Osteoblast (primary cell): ENCODE measurements around the gene FAT1. TPM values are rescaled to one million over a fixed set of nuclear protein-coding genes. Genes with fewer than 3 reads are reported as not detected.

Source experiments
- DNase-seq: peaks from one replicate; pipeline ENCODE4 v3.0.0; 2011; ENCODE audit warnings: low spot score, mixed read lengths; ENCODE audit not compliant: insufficient read length; ENCODE audit errors: missing footprints
- H2AFZ ChIP-seq: 2 replicates; pipeline ENCODE4 v1.6.0; 2011; ENCODE audit warnings: mild to moderate bottlenecking, low read length
- H3K27ac ChIP-seq: 2 replicates; pipeline ENCODE4 v1.5.1; 2011; ENCODE audit warnings: mild to moderate bottlenecking, low read depth, low read length, moderate library complexity
- H3K27me3 ChIP-seq: 2 replicates; pipeline ENCODE4 v1.6.0; 2012; ENCODE audit warnings: mild to moderate bottlenecking, control low read depth, inconsistent platforms, low read length, moderate library complexity; ENCODE audit not compliant: insufficient read depth
- H3K36me3 ChIP-seq: 2 replicates; pipeline ENCODE4 v1.5.1; 2011; ENCODE audit warnings: mild to moderate bottlenecking, low read length, control low read depth, moderate library complexity; ENCODE audit not compliant: insufficient read depth
- H3K4me1 ChIP-seq: 2 replicates; pipeline ENCODE4 v1.5.1; 2011; ENCODE audit warnings: mild to moderate bottlenecking, low read length, control low read depth, moderate library complexity; ENCODE audit not compliant: insufficient read depth
- H3K4me2 ChIP-seq: 2 replicates; pipeline ENCODE4 v1.6.0; 2011; ENCODE audit warnings: mild to moderate bottlenecking, low read length; ENCODE audit not compliant: insufficient read depth
- H3K4me3 ChIP-seq: fragments of 200-600 bp; sonication (generic); 3 replicates; pipeline ENCODE4 v1.5.1; 2012; ENCODE audit warnings: mild to moderate bottlenecking, low read length, inconsistent platforms; ENCODE audit not compliant: insufficient read depth
- H3K79me2 ChIP-seq: 2 replicates; pipeline ENCODE4 v1.6.0; 2012; ENCODE audit warnings: mild to moderate bottlenecking, low read length, control low read depth, inconsistent platforms; ENCODE audit not compliant: insufficient read depth
- H3K9me3 ChIP-seq: 2 replicates; pipeline ENCODE4 v1.5.1; 2011; ENCODE audit warnings: low read depth, low read length, control low read depth
- H4K20me1 ChIP-seq: 2 replicates; pipeline ENCODE4 v1.6.0; 2012; ENCODE audit warnings: mild to moderate bottlenecking, low read length, control low read depth; ENCODE audit not compliant: insufficient read depth
- total RNA-seq: library from RNA; depleted of rRNA; stranded (reverse); fragments of >200 nt; gene quantifications from 2 replicates; pipeline ENCODE4 v1.2.3, GENCODE V29; 2012
- TF ChIP-seq, protein P1 (sequence below): IDR thresholded peaks from 2 replicates; pipeline ENCODE4 v1.5.1; 2011; ENCODE audit warnings: mild to moderate bottlenecking, low read depth, low read length, moderate library complexity; ENCODE audit errors: extremely low read depth

FAT1 gene
- total RNA-seq, 1 donor, result 522 TPM

GRCh38 chr4:186557486-186557885, 166.2 kb downstream of the FAT1 start:
- no peak overlapping the region for H2AFZ ChIP-seq
- no peaks in the 10 kb centered on the region for H3K9me3 ChIP-seq
- no peak for DNase-seq
- no peaks in the 10 kb centered on the region for H3K36me3 ChIP-seq
- TF ChIP-seq, protein P1, sequence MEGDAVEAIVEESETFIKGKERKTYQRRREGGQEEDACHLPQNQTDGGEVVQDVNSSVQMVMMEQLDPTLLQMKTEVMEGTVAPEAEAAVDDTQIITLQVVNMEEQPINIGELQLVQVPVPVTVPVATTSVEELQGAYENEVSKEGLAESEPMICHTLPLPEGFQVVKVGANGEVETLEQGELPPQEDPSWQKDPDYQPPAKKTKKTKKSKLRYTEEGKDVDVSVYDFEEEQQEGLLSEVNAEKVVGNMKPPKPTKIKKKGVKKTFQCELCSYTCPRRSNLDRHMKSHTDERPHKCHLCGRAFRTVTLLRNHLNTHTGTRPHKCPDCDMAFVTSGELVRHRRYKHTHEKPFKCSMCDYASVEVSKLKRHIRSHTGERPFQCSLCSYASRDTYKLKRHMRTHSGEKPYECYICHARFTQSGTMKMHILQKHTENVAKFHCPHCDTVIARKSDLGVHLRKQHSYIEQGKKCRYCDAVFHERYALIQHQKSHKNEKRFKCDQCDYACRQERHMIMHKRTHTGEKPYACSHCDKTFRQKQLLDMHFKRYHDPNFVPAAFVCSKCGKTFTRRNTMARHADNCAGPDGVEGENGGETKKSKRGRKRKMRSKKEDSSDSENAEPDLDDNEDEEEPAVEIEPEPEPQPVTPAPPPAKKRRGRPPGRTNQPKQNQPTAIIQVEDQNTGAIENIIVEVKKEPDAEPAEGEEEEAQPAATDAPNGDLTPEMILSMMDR, result no peak
- H3K4me1 ChIP-seq, result peaks cover 21% of the 10 kb centered on the region
- H4K20me1 ChIP-seq, result no peaks in the 10 kb centered on the region
- peaks cover 32% of the 10 kb centered on the region for H3K27me3 ChIP-seq
- peak overlapping the region; percentile 9 for H3K4me2 ChIP-seq
- H3K4me3 ChIP-seq, result no peak overlapping the region
- no peak overlapping the region for H3K27ac ChIP-seq
- no peaks in the 10 kb centered on the region for H3K79me2 ChIP-seq

- H3K79me2 ChIP-seq, result no peaks in the 10 kb centered on the region
- H3K27ac ChIP-seq, result no peak overlapping the region
- H3K27me3 ChIP-seq, result peaks cover 36% of the 10 kb centered on the region
- H3K4me2 ChIP-seq, result peak overlapping the region; percentile 9
- TF ChIP-seq, protein P1, result no peak
- peaks cover 21% of the 10 kb centered on the region for H3K4me1 ChIP-seq
- H4K20me1 ChIP-seq, result no peaks in the 10 kb centered on the region
- H3K4me3 ChIP-seq, result no peak overlapping the region
- no peak for DNase-seq
- H3K36me3 ChIP-seq, result no peaks in the 10 kb centered on the region
- H3K9me3 ChIP-seq, result no peaks in the 10 kb centered on the region
- H2AFZ ChIP-seq, result no peak overlapping the region
These were observed 166.6 kb downstream of the FAT1 start for GRCh38 chr4:186557061-186557460.

GRCh38 chr4:186554914-186555827, 168.5 kb downstream of the FAT1 start, which contains the start of gene MTNR1A:
Gene MTNR1A (minus strand): TSS chr4:186555567. CDS start chr4:186555365, 202 bp downstream.
- Histone ChIP-seq H3K9me3 (no peaks in the 10 kb centered on the region), H2AFZ (peak within 1 kb of the TSS; percentile 59), H3K4me1 (peaks cover 21% of the 10 kb centered on the region), H3K79me2 (no peaks in the 10 kb centered on the region), H3K36me3 (no peaks in the 10 kb centered on the region), H3K27me3 (peaks cover 42% of the 10 kb centered on the region), H4K20me1 (no peaks in the 10 kb centered on the region), H3K27ac (no peak within 1 kb of the TSS), H3K4me3 (peak within 1 kb of the TSS; percentile 61), H3K4me2 (peak within 1 kb of the TSS; percentile 84)
- DNase-seq, result peak; percentile 78
- TF ChIP-seq, protein P1, result no peak

GRCh38 chr4:186554539-186554913, 169.1 kb downstream of the FAT1 start:
- no peak for DNase-seq
- TF ChIP-seq, protein P1, result no peak
- Histone ChIP-seq H3K4me2 (peak overlapping the region; percentile 84), H3K4me3 (peak overlapping the region; percentile 61), H3K27me3 (peaks cover 45% of the 10 kb centered on the region), H3K27ac (no peak overlapping the region), H3K79me2 (no peaks in the 10 kb centered on the region), H2AFZ (peak overlapping the region; percentile 59), H3K4me1 (peaks cover 21% of the 10 kb centered on the region), H4K20me1 (no peaks in the 10 kb centered on the region), H3K9me3 (no peaks in the 10 kb centered on the region), H3K36me3 (no peaks in the 10 kb centered on the region)
